Measurements from ENCODE around the gene CCDC102A. TPM values are rescaled to one million over a fixed set of nuclear protein-coding genes. Genes with fewer than 3 reads are reported as not detected.

Gene CCDC102A
- total and polyA plus RNA-seq, 2 of the 13 experiments (the other 11 are each of a cell fraction or from before 2014, with no cell fraction given), result 2.1 to 2.8 TPM

GRCh38 chr16:57471852-57472664 is 64.3 kb downstream of the CCDC102A start (continued):
- TF ChIP-seq, protein P1, sequence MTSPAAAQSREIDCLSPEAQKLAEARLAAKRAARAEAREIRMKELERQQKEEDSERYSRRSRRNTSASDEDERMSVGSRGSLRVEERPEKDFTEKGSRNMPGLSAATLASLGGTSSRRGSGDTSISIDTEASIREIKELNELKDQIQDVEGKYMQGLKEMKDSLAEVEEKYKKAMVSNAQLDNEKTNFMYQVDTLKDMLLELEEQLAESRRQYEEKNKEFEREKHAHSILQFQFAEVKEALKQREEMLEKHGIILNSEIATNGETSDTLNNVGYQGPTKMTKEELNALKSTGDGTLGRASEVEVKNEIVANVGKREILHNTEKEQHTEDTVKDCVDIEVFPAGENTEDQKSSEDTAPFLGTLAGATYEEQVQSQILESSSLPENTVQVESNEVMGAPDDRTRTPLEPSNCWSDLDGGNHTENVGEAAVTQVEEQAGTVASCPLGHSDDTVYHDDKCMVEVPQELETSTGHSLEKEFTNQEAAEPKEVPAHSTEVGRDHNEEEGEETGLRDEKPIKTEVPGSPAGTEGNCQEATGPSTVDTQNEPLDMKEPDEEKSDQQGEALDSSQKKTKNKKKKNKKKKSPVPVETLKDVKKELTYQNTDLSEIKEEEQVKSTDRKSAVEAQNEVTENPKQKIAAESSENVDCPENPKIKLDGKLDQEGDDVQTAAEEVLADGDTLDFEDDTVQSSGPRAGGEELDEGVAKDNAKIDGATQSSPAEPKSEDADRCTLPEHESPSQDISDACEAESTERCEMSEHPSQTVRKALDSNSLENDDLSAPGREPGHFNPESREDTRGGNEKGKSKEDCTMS (CRISPR knock-in tag; conservative IDR thresholded peaks at IDR 0.05), result no peak
- TF ChIP-seq THAP9 (CRISPR knock-in tag; IDR thresholded peaks at IDR 0.05; ENCODE audit: borderline replicate concordance) (peak; percentile 20; the same call in 1 of the 2 replicates), SALL1 (CRISPR knock-in tag; IDR thresholded peaks at IDR 0.05) (peak; percentile 96), ZBTB20 (CRISPR knock-in tag; IDR thresholded peaks at IDR 0.05; ENCODE audit: borderline replicate concordance, low read depth) (peak; percentile 47; the same call in 1 of the 2 replicates), ZKSCAN5 (CRISPR knock-in tag; IDR thresholded peaks at IDR 0.05) (no peak), CREB3 (CRISPR knock-in tag; IDR thresholded peaks at IDR 0.05) (0 out of 2 replicates have a peak, but pooled peaks have one; percentile 23), MTF2 (CRISPR knock-in tag; IDR thresholded peaks at IDR 0.05; ENCODE audit: borderline replicate concordance) (no peak), BCLAF1 (IDR thresholded peaks at IDR 0.05) (no peak), IRF9 (CRISPR knock-in tag; IDR thresholded peaks at IDR 0.05; ENCODE audit: borderline replicate concordance) (0 out of 2 replicates have a peak, but pooled peaks have one; percentile 22), ZBTB8A (CRISPR knock-in tag; IDR thresholded peaks at IDR 0.05; ENCODE audit: borderline replicate concordance, low read depth) (no peak), SKI (IDR thresholded peaks at IDR 0.05; ENCODE audit: partially characterized antibody) (no peak)
- TF ChIP-seq, protein P2, sequence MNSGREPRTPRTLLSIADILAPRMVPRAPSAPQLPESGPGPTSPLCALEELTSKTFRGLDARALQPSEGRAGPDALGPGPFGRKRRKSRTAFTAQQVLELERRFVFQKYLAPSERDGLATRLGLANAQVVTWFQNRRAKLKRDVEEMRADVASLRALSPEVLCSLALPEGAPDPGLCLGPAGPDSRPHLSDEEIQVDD (CRISPR knock-in tag; IDR thresholded peaks at IDR 0.05; ENCODE audit: borderline replicate concordance), result no peak
- TF ChIP-seq, protein P3, sequence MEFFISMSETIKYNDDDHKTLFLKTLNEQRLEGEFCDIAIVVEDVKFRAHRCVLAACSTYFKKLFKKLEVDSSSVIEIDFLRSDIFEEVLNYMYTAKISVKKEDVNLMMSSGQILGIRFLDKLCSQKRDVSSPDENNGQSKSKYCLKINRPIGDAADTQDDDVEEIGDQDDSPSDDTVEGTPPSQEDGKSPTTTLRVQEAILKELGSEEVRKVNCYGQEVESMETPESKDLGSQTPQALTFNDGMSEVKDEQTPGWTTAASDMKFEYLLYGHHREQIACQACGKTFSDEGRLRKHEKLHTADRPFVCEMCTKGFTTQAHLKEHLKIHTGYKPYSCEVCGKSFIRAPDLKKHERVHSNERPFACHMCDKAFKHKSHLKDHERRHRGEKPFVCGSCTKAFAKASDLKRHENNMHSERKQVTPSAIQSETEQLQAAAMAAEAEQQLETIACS (CRISPR knock-in tag; IDR thresholded peaks at IDR 0.05), result no peak
- TF ChIP-seq, protein P4, sequence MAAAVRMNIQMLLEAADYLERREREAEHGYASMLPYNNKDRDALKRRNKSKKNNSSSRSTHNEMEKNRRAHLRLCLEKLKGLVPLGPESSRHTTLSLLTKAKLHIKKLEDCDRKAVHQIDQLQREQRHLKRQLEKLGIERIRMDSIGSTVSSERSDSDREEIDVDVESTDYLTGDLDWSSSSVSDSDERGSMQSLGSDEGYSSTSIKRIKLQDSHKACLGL (CRISPR knock-in tag; IDR thresholded peaks at IDR 0.05), result no peak

All from HepG2 (cell line).